Upper lobe of left lung (tissue), 6 donors: ENCODE results near the gene CYP26A1. TPM values are rescaled to one million over a fixed set of nuclear protein-coding genes. Genes with fewer than 3 reads are reported as not detected.
A peak's percentile ranks its signal among the peaks of the same experiment; 100 is the strongest.

ENCODE experiments used
- ATAC-seq, 2 donors: fragments of 200-7000 bp; cut with Tn5 transposase; one replicate each; pipeline ENCODE4 v1.9.1; 2022; ENCODE audit warnings: mild to moderate bottlenecking in 2 of 2, moderate library complexity in 2 of 2; ENCODE audit not compliant: low FRiP score in 2 of 2
- DNase-seq, 2 donors: peaks; one replicate each; pipeline ENCODE4 v3.0.0-alpha.2; 2019 to 2020
- H3K27ac ChIP-seq, 4 donors: fragments of 200-600 bp; sonication (generic); one replicate each; pipeline ENCODE4 v1.5.1; 2016 to 2019
- H3K27me3 ChIP-seq, 4 donors: fragments of 200-600 bp; sonication (generic); one replicate each; pipeline ENCODE4 v1.5.1; 2017 to 2019
- H3K36me3 ChIP-seq, 4 donors: fragments of 200-600 bp; sonication (generic); one replicate each; pipeline ENCODE4 v1.5.1; 2016 to 2019
- H3K4me1 ChIP-seq, 4 donors: fragments of 200-600 bp; sonication (generic); one replicate each; pipeline ENCODE4 v1.5.1; 2018 to 2019
- H3K4me3 ChIP-seq, 4 donors: fragments of 200-600 bp; sonication (generic); one replicate each; pipeline ENCODE4 v1.5.1; 2017 to 2019; ENCODE audit warnings: mild to moderate bottlenecking in 2 of 4, moderate library complexity in 1 of 4
- H3K9me3 ChIP-seq, 4 donors: fragments of 200-600 bp; sonication (generic); one replicate each; pipeline ENCODE4 v1.5.1; 2018 to 2019
- CTCF ChIP-seq, 6 experiments: fragments of 450-650 bp in 4 of 6; fragments of 200-600 bp in 2 of 6; sonication (generic) in 2 of 6; IDR thresholded peaks; one replicate each; pipeline ENCODE4 v1.5.1; 2016 to 2019; ENCODE audit warnings: antibody characterized with exemption in 6 of 6
- EP300 ChIP-seq, 4 donors: sonication (generic); formaldehyde crosslinking; IDR thresholded peaks; one replicate each; pipeline ENCODE4 v1.5.1; 2017; ENCODE audit warnings: antibody characterized with exemption in 4 of 4, control low read depth in 2 of 4
- POLR2A ChIP-seq, 4 donors: fragments of 450-650 bp; IDR thresholded peaks; one replicate each; pipeline ENCODE4 v1.5.1; 2016 to 2017; ENCODE audit warnings: antibody characterized with exemption in 4 of 4, mild to moderate bottlenecking in 2 of 4
- POLR2AphosphoS5 ChIP-seq, 2 donors: sonication (generic); formaldehyde crosslinking; IDR thresholded peaks; one replicate each; pipeline ENCODE4 v1.5.1; 2017; ENCODE audit warnings: antibody characterized with exemption in 2 of 2
- WGBS, 2 donors: methylation state at CpG; one replicate each; pipeline ENCODE4 v1.1.5; 2017 to 2018; 5-methylcytosine and 5-hydroxymethylcytosine counted together
- total RNA-seq, 6 donors: library from RNA; depleted of rRNA in 4 of 6; stranded (reverse); fragments of >200 nt in 4 of 6; gene quantifications; one replicate each; pipeline versions ENCODE4 v1.1.0 to v1.2.1, GENCODE V29; 2016 to 2021
- donor health status: DM: no; HTN: no; CAD: no; lungs with moderate emphysema.
- donor health status: DM: no; HTN: yes; CAD: no; lungs with severe emphysema.

The CYP26A1 gene
- total RNA-seq, 6 donors from 2014 or later = not detected

- Histone ChIP-seq H3K27ac (no peak overlapping the region), H3K36me3 (peaks cover 0 to 6% (median 0%) of the 10 kb centered on the region in 4 donors), H3K9me3 (no peaks in the 10 kb centered on the region), H3K27me3 (no peaks in the 10 kb centered on the region), H3K4me3 (no peak overlapping the region), H3K4me1 (no peaks in the 10 kb centered on the region)
- TF ChIP-seq EP300 (IDR thresholded peaks at IDR 0.05) = no peak
- TF ChIP-seq POLR2A (IDR thresholded peaks at IDR 0.05) = no peak
- TF ChIP-seq POLR2AphosphoS5 (IDR thresholded peaks at IDR 0.05) = no peak
- no peak for TF ChIP-seq CTCF (IDR thresholded peaks at IDR 0.05)
- 84 to 97% methylated on average over 5 of the region's 5 CpGs for WGBS, 2 donors
- DNase-seq (no peak), ATAC-seq (no peak)
Measured at GRCh38 chr10:93032105-93032808, 41.4 kb upstream of the CYP26A1 start.

- no peak for TF ChIP-seq POLR2A (IDR thresholded peaks at IDR 0.05)
- TF ChIP-seq EP300 (IDR thresholded peaks at IDR 0.05) = no peak
- TF ChIP-seq CTCF (IDR thresholded peaks at IDR 0.05) = no peak
- TF ChIP-seq POLR2AphosphoS5 (IDR thresholded peaks at IDR 0.05) = no peak
- H3K4me1 ChIP-seq = no peaks in the 10 kb centered on the region
- H3K9me3 ChIP-seq = no peaks in the 10 kb centered on the region
- no peaks in the 10 kb centered on the region for H3K27me3 ChIP-seq
- no peak overlapping the region for H3K27ac ChIP-seq
- no peak for DNase-seq
- H3K36me3 ChIP-seq = peaks cover 0 to under 1% (median 0%) of the 10 kb centered on the region in 4 donors
- WGBS, 2 donors = 81 to 83% methylated on average over 1 of the region's 1 CpG
- H3K4me3 ChIP-seq = no peak overlapping the region
- no peak for ATAC-seq
Measured at GRCh38 chr10:93032809-93033137, 40.9 kb upstream of the CYP26A1 start.

- Histone ChIP-seq H3K4me3 (no peak overlapping the region), H3K36me3 (no peaks in the 10 kb centered on the region), H3K27me3 (no peaks in the 10 kb centered on the region), H3K27ac (no peak overlapping the region), H3K4me1 (no peaks in the 10 kb centered on the region), H3K9me3 (no peaks in the 10 kb centered on the region)
- no peak for DNase-seq
- WGBS, 2 donors = 28 to 63% methylated on average over 1 of the region's 1 CpG
- no peak for ATAC-seq
- no peak for TF ChIP-seq EP300 (IDR thresholded peaks at IDR 0.05)
- no peak for TF ChIP-seq POLR2AphosphoS5 (IDR thresholded peaks at IDR 0.05)
- no peak for TF ChIP-seq CTCF (IDR thresholded peaks at IDR 0.05)
- TF ChIP-seq POLR2A (IDR thresholded peaks at IDR 0.05) = no peak
Measured at GRCh38 chr10:93034426-93034825, 39.3 kb upstream of the CYP26A1 start.

GRCh38 chr10:93039110-93039509 is 34.6 kb upstream of the CYP26A1 start:
- no peak overlapping the region for H3K27ac ChIP-seq
- TF ChIP-seq EP300 (IDR thresholded peaks at IDR 0.05) (no peak), CTCF (IDR thresholded peaks at IDR 0.05) (no peak)
- H3K36me3 ChIP-seq = no peaks in the 10 kb centered on the region
- DNase-seq (no peak), ATAC-seq (no peak)
- no peaks in the 10 kb centered on the region for H3K27me3 ChIP-seq
- no peaks in the 10 kb centered on the region for H3K9me3 ChIP-seq
- no peaks in the 10 kb centered on the region for H3K4me1 ChIP-seq
- WGBS, 2 donors = 96 to 97% methylated on average over 1 of the region's 1 CpG
- no peak overlapping the region for H3K4me3 ChIP-seq

GRCh38 chr10:93039721-93040120 is 34.0 kb upstream of the CYP26A1 start:
- no peaks in the 10 kb centered on the region for H3K36me3 ChIP-seq
- DNase-seq = no peak
- no peak for TF ChIP-seq POLR2AphosphoS5 (IDR thresholded peaks at IDR 0.05)
- TF ChIP-seq POLR2A (IDR thresholded peaks at IDR 0.05) = no peak
- no peak for TF ChIP-seq EP300 (IDR thresholded peaks at IDR 0.05)
- peak in 1 of 6 experiments; percentile 16 for TF ChIP-seq CTCF (IDR thresholded peaks at IDR 0.05)
- H3K27ac ChIP-seq = no peak overlapping the region
- ATAC-seq = no peak
- 35 to 47% methylated on average over 3 of the region's 3 CpGs for WGBS, 2 donors
- H3K9me3 ChIP-seq = no peaks in the 10 kb centered on the region
- H3K4me1 ChIP-seq = no peaks in the 10 kb centered on the region
- no peaks in the 10 kb centered on the region for H3K27me3 ChIP-seq
- H3K4me3 ChIP-seq = no peak overlapping the region
